ENCODE results near the gene ATG13.
"Not testable (repeated sequence)": the region's sequence is repeated elsewhere in the genome, so short reads cannot be mapped to it uniquely, and the experiment has no call there.

The ATG13 gene

GRCh38 chr11:46617134-46617971 lies at the start of gene ATG13, which contains the start of gene HARBI1:
Gene ATG13, plus strand, starts transcription at chr11:46617553. Its CDS starts 26,739 bp downstream, at chr11:46644292.
Gene HARBI1, minus strand, starts transcription at chr11:46617227. Its CDS starts 990 bp downstream, at chr11:46616237.
- peak; percentile 94 for DNase-seq

- DNase-seq, result no peak
These were observed 46.5 kb upstream of the ATG13 start for GRCh38 chr11:46570790-46571398.

- no peak for DNase-seq
These were observed 42.7 kb upstream of the ATG13 start for GRCh38 chr11:46574656-46575055.

GRCh38 chr11:46577058-46577457 lies 40.3 kb upstream of the ATG13 start:
- DNase-seq, result no peak

GRCh38 chr11:46582588-46582987 lies 34.8 kb upstream of the ATG13 start:
- DNase-seq, result no peak

GRCh38 chr11:46583513-46583912 lies 33.8 kb upstream of the ATG13 start:
- DNase-seq, result not testable (repeated sequence)

GRCh38 chr11:46588131-46588530 lies 29.2 kb upstream of the ATG13 start:
- no peak for DNase-seq

GRCh38 chr11:46588915-46589314 lies 28.4 kb upstream of the ATG13 start:
- DNase-seq, result no peak

- no peak for DNase-seq
These were observed 26.4 kb upstream of the ATG13 start for GRCh38 chr11:46590740-46591605.

- peak; percentile 95 for DNase-seq
These were observed 23.6 kb upstream of the ATG13 start, which contains the start of gene AMBRA1 for GRCh38 chr11:46593550-46594373. Gene AMBRA1, minus strand, starts transcription at chr11:46594023. Its CDS starts 45,643 bp downstream, at chr11:46548380.

GRCh38 chr11:46594374-46594700 lies 23.0 kb upstream of the ATG13 start:
- DNase-seq, result no peak

- no peak for DNase-seq
These were observed 22.6 kb upstream of the ATG13 start for GRCh38 chr11:46594785-46595184.

GRCh38 chr11:46597155-46597554 lies 20.2 kb upstream of the ATG13 start:
- no peak for DNase-seq

GRCh38 chr11:46597609-46598219 lies 19.6 kb upstream of the ATG13 start:
- no peak for DNase-seq

GRCh38 chr11:46599340-46600193 lies 17.8 kb upstream of the ATG13 start:
- no peak for DNase-seq

GRCh38 chr11:46600194-46600960 lies 17.0 kb upstream of the ATG13 start:
- no peak for DNase-seq

GRCh38 chr11:46601129-46601528 lies 16.2 kb upstream of the ATG13 start:
- no peak for DNase-seq

- DNase-seq, result no peak
These were observed 13.5 kb upstream of the ATG13 start for GRCh38 chr11:46603704-46604308.

GRCh38 chr11:46604796-46605195 lies 12.6 kb upstream of the ATG13 start:
- DNase-seq, result no peak

GRCh38 chr11:46607516-46607915 lies 9.8 kb upstream of the ATG13 start:
- DNase-seq, result no peak
